Hematopoietic multipotent progenitor cell treated with erythropoietin and hydrocortisone succinate and interleukin-3 and kit ligand, for 6 days (in vitro differentiated cells): ENCODE measurements around the gene MVB12B.
A peak's percentile ranks its signal among the peaks of the same experiment; 100 is the strongest.
"Not testable (repeated sequence)": the region's sequence is repeated elsewhere in the genome, so short reads cannot be mapped to it uniquely, and the experiment has no call there.

ENCODE experiments used
- DNase-seq: peaks from one replicate; pipeline ENCODE4 v3.0.0-alpha.2; 2015

MVB12B gene

DNA sequence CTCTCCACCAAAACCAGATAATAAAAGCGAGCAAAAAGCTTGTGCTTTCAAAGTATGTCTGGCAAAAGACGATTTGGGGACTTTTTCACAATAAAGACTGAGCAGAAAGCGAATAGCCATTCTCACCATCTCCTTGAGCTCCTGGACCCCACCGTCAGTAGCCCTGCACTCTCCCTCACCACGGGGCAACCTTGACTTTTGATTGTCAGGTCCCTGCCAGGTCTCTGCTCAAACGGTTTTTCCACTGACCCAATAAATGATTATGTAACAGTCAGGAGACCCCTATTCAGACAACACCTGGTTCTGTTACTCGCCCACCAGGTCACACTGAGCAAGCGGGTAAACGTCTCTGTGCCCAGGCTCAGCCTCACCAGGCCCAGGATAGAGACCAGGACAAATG lies 131.3 kb downstream of the MVB12B start:
- no peak for DNase-seq

DNA sequence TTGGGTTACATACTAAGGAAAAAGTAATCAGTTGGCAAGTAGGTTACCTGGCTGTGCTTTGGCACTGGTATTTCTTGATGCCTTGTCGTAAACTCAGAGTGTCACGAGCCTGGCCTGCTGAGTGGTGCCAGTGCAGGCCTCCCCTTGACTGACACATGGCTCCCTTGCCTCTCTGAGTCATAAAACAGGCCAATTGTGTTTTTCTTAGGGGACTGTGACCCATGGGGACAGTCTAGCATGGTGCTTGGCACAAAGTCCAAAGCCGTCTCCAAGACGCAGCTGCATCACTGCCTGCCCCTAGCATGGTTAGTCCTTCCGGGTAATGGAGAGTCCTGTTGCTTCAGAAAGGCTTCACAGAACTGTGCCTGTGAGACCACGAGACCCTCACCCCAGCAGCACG lies 132.5 kb downstream of the MVB12B start:
- DNase-seq: no peak

DNA sequence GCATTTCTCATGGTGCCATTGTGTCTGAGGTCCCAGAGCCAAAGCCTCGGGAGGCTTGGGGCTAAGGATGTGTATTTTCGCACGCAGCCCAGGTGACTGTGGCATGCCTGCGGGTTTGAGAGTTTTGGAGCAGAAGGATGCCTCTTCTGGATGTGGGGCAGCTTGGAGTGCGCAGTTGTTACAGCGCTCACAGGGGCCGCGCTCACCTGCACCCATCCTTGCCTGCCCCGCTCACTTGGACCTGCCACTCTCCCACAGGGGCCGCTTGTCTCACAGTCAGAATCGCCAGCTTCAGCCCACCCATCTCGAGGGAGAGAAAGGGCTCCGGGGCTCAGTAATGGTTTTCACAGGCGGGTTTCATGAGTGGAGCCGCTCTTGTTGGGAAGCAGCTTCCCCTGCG lies 132.9 kb downstream of the MVB12B start:
- no peak for DNase-seq

DNA sequence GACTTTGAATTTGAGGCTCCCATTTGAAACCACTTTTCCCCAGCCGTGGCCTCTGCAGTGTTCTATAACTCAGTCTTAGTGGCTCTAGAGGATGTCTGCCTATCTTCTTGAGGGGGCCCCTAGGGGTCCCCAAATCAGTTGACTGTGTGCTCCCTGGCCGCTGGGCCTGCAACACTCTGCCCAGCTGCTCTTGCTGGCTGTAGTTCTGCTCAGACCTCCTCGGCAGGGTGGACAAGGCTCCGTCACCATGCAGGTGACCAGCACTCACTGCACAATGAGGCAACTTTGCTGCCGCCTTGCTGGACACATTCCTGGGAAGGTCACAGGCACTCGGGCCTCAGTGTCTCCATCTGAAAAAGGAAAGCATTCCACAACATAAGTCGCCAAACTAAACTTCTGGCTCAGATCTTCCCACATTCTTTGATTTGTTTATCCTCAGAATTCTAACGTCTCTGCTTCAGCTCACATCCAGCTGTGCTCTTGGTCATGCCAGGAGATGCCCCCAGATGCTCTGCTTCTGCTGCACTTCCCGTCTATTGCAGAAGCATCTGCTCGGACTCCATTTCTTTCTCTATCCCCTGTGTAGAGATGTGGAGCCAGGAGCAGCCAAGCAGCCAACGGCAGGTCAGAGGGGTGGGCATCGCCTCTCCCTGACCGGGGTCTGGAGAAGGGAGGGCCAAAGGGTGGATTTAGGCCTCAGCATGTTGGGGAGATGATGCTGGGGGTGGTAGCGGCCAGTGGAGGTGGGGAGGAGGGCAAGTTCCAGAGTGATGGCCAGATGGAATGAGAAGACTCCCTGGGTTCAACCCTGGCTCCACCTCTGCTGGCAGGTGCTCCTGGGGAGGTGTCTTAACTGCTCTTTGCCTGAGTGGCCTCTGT lies 133.6 kb downstream of the MVB12B start:
- DNase-seq: no peak

DNA sequence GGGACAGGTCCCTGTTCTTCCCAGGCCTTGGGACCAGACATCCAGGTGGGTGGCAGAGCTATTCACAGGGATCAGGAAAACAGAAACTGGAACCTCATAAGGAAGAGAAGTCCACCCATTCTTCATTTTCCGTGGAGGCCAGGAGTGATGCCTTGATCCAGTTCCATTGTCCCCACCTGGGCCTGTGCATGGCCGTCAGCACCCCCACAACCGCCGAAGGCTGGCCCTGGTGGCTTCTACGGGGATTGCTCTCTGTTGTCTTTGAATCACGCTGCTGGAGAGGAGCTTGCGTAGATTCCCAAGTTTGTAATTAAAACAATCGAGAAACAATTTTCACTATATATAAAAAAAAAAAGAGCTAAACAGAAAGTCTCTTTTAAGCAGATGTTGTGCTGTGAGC lies 134.4 kb downstream of the MVB12B start:
- no peak for DNase-seq

DNA sequence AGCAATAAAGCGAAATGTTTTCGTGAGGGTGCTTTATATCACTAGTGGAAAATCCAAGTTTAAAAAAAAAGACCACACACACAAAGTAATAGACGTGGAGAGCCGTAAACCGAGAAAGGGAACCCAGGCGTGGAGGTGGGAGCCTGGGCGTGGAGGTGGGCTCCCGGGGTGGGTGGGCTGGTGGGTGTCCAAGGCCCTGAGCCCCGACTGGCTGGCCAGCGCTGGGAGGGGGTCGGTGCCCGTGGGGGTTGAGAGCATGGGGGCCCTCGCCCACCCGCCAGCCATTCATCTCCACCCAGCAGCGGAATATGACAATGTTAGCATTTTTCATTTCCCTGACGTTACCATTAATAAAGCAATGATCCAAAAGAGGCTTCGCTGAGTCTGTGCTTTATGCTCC lies 135.0 kb downstream of the MVB12B start:
- DNase-seq: no peak

DNA sequence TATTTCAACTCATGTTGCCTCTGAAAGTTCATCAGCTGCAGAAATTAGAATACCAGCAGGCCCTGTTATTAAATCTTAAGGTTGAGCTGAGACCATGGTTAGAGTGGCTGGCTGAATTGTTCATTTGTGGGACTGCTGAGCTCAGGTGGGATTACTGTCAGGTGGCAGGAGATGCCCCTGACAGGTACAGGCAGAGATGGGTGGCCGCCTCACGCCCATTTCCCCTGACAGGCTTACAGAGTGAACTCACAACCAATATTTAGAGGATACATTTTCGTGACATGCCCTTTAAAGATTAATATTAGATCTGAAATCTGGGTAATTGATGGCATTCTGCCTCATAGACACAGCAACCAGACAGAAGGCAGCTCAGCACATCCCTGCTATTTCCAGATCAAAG lies 136.0 kb downstream of the MVB12B start:
- DNase-seq: no peak

DNA sequence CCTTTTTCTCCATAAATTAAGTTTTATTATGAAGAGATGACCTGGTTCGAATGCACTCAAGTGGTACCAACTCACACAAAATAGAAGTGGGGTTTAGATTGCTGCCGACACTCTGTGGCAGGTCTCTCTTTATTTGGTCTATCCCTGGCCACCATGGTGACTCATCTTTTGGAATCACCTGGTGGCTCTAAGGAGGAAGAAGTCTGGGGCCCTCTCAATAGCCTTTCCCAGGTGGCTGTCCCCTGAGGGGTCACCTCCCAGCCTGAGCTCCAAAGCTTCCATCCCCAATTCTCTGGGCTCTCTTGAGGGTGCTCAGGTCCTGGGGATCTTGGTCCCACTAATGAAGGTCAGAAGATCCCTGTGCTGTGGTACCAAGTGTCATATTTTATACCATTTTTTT lies 136.8 kb downstream of the MVB12B start:
- no peak for DNase-seq

DNA sequence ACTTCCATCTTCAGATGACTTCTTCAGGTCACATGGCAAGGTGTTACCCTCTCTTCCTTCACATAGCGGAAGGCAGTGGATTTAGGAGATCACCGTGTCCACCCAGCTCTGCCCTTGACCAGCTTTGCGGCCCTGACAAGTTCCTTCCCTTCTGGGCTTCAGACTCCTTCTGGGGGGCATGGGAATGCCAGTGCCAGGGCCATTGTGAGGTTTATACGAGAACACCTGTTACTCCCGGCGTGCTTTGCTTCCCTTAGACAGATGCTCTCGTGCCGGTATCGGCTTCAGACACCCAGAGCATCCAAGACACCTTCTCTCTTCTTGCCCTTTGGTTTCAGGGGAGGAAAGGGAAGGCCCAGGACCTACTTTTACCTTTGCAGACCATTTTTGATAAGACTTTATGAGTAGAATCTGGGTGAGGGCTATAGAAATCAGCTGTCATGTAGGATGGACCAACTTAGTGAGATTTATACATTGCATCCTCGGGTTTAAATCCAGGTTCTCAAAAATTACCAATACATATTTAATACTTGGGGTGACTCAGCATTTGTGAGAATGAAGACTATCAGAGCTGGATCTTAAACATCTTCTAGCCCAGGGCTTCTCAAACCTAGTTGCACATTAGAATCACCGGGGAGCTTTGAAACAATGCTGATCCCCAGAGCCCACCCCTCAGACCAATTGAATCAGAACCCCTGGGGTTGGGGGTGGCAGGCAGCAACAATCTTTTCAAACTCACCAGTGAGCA lies 138.2 kb downstream of the MVB12B start:
- no peak for DNase-seq

DNA sequence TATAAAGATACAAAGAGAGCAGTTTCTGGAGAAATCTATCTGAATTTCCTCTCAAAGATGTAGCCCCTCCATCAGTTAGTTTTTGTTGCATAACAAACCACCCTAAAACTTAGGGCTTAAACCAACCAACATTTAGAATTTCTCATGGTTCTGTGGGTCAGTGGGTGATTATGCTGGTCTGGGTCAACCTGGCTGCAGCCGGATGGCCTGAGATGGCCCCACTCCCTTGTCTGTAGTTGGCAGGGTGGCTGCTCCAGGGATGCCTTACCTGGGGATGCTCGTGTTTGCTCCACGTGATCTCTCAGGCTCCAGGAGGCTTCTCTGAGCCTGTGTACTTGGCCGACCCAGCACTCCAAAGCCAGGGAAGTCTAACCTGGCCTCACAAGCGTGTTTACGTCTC lies 139.3 kb downstream of the MVB12B start:
- DNase-seq: no peak

DNA sequence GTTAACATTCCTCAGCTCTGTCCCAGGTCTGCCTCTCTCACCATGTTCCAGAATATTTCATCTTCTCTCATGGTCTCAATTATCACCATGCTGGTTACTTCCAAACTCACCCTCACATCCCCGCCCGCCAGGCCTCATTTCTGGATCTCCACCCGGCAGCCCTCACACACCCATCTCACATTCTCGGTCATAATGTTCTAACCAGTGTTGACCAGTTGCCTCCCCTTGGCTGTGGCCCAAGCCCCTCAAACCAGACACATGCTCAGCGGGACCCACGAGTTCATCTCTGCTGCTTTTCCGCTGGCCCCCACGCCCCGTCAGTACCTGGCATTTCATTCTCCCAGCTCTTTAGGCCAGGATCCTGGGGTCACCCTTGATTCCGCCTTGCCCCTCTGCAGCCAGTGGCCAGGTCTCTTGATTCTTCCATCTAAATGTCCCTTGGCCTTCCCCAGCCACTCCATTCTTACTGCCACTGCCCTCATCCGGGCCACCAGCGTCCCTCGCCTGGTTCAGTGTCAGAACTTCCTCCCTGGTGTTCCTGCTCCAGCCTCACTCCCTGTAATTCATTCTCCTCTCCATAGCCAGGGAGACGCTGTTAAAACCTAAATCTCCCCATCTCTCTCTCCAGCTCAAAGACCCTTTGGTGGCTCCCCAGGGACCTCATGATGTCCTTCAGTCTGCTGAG lies 141.7 kb downstream of the MVB12B start:
- DNase-seq: no peak

DNA sequence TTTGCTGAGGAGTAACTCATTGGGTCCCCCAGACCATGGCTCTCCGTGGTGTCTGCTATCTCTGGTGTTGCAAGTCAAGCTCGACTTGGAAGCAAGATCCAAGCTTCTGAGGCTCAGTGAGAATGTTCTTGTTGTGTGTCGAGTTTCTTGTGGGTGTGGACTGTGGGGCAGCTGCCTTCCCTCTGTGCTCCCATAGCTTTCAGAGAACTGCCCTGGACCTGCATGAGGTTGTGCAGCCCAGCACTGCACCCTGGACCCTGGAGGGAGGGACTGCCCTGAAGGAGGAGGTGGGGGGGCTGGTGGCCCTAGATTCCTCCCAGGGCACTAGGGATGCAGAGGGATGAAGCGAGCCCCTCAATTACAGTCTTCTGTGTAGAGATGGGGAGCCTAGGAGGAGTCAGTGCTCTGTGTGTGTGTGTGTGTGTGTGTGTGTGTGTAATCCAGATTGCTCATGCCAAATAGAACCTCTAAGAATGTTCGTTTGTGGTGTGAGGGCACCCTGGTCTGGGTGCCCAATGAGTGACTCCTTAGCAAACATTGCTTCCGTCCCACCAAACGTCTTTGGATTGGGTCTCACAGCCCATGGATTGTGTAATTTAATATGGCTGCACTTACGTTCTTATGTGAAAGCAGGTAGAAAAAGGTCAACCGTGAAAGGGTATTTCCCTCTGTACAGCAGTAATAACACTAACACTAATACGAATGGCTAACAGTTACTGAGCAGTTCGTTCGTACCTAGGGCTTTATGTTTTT lies 143.8 kb downstream of the MVB12B start:
- peak; percentile 74 for DNase-seq

DNA sequence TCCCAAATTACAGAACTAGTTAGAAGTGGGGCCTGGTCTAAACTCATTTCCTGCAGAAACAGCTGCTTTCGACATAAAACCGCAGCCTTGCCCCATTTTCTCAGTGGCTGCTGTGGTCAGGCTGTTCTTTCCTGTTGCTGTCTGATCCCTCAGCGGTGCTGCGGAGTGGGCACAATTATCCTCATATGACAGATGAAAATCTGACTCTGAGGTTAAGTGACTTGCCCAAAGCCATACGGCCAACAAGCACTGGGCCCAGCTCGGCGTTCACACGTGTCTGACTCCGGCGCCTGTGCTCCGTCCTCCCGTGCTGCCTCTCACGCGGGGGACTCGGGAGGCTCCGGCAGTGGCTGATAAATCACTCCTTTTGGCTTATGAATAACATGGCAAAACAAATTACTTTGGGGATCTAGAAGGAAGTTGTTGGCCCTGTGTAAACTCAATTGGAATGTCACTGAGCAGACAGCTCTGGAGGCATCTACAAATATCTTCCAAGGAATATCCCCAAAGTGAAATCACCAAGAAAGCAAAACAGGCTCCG lies 144.5 kb downstream of the MVB12B start:
- peak; percentile 92 for DNase-seq

DNA sequence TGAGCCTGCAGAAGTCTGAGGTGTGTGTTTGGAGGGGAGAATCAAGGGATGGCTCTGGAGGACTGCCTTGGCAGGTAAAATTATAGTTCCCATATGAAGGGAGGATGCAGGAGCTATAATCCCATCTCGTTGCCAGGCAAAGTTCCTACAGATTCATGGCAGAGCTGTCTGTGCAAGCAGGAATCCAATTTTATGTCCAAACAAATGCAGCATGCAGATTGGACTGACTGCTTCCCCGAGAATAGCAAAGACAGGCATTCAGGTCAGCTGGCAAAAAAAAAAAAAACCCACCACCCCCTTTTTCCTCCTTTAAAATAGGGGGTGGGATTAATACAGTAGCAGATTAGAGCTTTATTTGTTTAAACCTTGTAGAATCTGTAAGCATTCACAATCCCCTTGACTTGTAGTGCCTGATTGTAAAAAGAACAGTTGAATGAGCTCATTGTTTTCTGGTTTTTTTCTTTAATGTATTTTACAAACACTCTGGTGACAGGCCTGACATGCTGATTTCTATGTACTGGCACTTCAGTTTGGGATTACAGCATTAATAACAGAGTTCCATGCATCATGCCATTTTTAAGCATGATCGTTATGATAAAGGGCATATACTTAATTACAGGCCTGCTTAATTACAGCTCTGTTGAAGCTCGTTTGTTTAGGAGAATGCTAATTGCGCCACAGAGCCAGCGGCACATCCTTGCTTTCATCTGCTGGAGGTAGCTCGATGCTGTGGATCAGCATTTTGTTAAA lies 145.7 kb downstream of the MVB12B start:
- DNase-seq: no peak

DNA sequence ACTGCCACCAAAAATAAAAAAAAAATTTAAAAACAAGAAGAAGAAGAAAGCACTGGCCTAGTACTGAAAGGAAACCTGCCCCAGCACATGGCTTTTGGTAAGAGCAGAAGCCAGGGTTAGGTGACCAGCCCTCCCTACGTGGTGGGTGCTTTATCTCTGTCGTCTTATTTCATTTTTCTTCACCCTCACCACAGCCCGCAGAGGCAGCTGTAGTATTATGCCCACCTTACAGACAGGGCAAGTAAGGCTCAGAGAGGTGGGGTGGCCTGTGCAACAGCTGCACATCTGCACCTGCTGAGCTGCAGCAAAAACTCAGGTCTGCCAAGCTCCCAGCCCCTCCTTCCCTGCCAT lies 146.3 kb downstream of the MVB12B start:
- peak; percentile 22 for DNase-seq

DNA sequence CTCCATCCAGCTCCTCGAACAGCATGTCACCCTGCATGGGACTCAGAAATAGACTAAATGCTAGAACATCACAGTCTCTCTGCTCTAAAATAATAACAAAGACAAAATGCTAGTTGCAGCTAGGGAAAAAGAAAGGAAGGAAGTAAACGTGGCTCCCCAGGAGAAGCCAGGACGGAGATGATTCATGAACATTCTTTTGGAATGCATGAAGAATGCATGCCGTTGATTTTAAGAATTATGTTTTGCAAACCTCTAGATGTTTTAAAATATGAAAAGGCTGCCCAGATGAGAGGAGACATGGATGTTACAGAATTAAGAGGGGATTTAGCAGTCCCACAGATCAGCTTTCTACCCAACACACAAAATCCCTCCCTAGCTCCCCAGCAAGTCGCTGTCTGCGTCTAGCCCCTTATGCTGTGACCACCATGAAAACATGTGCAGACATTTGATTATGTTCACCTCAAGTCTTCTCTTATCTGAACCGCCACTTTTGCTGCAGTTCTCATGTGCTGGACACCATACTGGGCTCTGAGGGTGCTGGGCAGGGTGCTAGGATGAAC lies 147.7 kb downstream of the MVB12B start:
- DNase-seq: no peak

DNA sequence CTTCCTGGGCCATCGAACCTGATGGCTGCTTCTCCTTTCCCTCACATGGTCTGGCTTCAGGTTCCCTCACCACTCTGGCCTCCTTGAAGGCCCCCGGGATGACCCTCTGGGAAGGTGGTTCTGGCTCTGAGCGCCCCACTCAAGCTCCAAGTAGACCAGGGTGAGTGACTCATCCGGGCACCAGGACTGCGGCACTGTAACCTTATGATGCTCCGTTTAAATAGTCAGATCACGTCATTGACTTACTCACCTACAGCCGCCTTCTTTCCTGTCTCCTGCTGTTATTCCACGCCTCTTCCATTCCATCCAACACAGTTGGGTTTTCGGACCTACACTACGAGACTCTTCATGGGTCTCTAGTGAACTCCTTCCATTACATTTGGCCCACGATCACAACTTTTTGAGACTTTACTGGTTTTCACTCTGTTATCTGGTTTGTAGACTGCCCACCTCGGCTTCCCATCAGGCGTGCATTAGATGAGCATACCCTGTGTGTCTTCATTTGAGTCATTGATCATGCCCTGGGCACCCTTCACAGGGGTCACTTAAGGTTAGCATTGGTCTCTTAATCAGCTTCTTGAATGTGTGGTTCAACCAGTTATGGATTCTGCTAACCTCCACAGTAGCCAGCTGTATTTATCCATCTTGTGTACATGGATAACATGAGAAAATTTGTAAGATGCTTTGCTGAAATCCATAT lies 148.3 kb downstream of the MVB12B start:
- DNase-seq: no peak

DNA sequence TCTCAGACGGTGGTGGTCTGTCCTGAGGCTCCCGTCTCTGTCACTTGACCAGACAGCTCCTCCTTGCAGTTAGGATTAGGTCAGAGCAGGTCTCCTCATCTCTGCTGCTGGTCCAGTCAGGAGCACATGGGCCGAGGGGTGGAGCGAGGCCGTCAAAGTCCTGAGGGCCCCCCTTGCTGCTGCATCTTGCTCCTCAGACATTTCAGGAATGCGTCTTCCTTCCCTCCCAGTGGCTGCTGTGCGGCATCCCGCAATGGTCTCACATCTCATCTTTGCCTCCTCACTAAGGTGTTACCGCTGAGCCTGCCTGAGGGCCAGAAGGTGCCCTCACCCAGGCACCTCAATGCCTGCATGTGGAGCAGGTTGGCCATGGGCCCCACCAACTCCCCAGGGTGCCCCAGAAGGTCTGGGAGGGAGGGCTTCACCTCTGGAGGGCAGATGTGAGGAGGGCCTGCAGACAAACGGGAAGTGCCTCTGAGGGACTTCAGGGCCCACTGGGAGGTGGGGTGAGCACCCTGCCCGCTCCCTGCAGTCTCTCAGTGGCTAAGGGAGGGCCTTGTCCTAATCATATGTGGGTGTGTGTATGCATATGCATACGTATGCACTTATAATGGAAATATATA lies 149.4 kb downstream of the MVB12B start:
- DNase-seq: no peak

DNA sequence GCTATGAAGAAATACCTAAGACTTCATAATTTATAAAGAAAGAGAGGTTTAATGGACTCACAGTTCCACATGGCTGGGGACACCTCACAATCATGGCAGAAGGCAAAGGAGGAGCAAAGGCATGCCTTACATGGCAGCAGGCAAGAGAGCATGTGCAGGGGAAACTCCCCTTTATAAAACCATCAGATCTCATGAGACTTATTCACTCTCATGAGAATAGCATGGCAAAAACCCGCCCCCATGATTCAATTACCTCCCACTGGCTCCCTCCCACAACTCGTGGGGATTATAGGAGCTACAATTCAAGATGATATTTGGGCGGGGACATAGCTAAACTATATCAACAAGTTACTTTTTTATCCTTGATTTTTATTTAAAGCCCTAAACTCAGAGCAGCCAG lies 150.8 kb downstream of the MVB12B start:
- DNase-seq: not testable (repeated sequence)

DNA sequence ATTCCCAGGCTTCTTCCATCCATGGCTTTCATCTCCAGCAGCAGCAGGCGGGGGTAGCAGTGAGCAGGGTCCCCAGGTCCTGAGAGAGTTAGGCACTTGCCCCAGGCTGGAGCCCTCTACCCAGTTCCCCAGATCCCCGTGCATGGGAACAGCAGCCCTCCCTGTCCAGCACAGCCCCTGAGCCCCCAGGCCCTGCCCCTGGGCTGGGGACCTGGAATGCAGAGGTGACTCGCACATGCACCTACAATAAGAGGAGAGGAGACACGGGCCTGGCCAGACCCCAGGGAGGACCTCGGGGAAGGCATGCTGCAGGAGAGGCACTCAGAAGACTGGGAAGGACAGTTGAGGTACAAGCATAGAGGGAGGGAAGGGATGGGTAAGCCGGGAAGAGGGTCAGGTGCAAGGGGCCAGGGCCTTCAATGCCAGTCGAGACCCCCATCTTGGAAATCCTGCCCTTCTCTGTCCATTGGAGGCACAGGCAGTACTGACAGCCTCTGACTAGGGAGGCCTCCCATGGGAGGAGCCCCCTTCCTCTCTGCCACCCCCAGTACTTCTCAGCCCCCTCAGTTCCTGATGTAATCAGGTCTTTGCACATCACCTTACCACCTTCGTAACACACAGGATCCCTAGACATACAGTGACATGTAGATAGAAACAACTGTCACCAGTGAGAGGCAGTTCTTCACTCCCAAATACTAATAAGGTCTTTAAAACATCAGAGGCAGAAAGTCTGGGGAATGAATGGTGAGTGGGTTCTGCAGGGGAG lies 151.8 kb downstream of the MVB12B start:
- no peak for DNase-seq
